ENCODE results near the gene ZNF483.

- TF ChIP-seq, protein P1, sequence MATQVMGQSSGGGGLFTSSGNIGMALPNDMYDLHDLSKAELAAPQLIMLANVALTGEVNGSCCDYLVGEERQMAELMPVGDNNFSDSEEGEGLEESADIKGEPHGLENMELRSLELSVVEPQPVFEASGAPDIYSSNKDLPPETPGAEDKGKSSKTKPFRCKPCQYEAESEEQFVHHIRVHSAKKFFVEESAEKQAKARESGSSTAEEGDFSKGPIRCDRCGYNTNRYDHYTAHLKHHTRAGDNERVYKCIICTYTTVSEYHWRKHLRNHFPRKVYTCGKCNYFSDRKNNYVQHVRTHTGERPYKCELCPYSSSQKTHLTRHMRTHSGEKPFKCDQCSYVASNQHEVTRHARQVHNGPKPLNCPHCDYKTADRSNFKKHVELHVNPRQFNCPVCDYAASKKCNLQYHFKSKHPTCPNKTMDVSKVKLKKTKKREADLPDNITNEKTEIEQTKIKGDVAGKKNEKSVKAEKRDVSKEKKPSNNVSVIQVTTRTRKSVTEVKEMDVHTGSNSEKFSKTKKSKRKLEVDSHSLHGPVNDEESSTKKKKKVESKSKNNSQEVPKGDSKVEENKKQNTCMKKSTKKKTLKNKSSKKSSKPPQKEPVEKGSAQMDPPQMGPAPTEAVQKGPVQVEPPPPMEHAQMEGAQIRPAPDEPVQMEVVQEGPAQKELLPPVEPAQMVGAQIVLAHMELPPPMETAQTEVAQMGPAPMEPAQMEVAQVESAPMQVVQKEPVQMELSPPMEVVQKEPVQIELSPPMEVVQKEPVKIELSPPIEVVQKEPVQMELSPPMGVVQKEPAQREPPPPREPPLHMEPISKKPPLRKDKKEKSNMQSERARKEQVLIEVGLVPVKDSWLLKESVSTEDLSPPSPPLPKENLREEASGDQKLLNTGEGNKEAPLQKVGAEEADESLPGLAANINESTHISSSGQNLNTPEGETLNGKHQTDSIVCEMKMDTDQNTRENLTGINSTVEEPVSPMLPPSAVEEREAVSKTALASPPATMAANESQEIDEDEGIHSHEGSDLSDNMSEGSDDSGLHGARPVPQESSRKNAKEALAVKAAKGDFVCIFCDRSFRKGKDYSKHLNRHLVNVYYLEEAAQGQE (IDR thresholded peaks at IDR 0.05; ENCODE audit: insufficient read depth in 1 of 2, low read depth in 2 of 2, low read length in 1 of 2), result no peak
- TF ChIP-seq CTCF (IDR thresholded peaks at IDR 0.05) (no peak), POLR2AphosphoS5 (IDR thresholded peaks at IDR 0.05; ENCODE audit: low read depth, low read length) (no peak)
Measured at GRCh38 chr9:111475195-111475594, 49.8 kb upstream of the ZNF483 start.
